ENCODE data around the gene ARAP2.

ARAP2 gene

GRCh38 chr4:36051634-36052033 is 192.7 kb downstream of the ARAP2 start:
- no peak for TF ChIP-seq CTCF (conservative IDR thresholded peaks at IDR 0.05; ENCODE audit: low read depth, low read length)
- Histone ChIP-seq H3K36me3 (ENCODE audit: insufficient read depth) (no peaks in the 10 kb centered on the region), H2AFZ (ENCODE audit: low read depth) (no peak overlapping the region), H3K79me2 (ENCODE audit: insufficient read depth, low read depth) (no peaks in the 10 kb centered on the region), H3K27me3 (ENCODE audit: insufficient read depth, low read depth) (no peaks in the 10 kb centered on the region), H4K20me1 (ENCODE audit: insufficient read depth) (no peaks in the 10 kb centered on the region), H3K4me3 (IDR thresholded peaks at IDR 0.05; ENCODE audit: insufficient read depth, low read depth, low read length) (no peak overlapping the region), H3K27ac (no peak overlapping the region), H3K4me1 (ENCODE audit: low read depth, poor library complexity, severe bottlenecking) (no peaks in the 10 kb centered on the region), H3K9ac (no peak overlapping the region), H3K4me2 (no peak overlapping the region)

GRCh38 chr4:36046026-36046425 is 198.3 kb downstream of the ARAP2 start:
- Histone ChIP-seq H2AFZ (ENCODE audit: low read depth) (no peak overlapping the region), H3K36me3 (ENCODE audit: insufficient read depth) (no peaks in the 10 kb centered on the region), H3K27ac (no peak overlapping the region), H3K79me2 (ENCODE audit: insufficient read depth, low read depth) (no peaks in the 10 kb centered on the region), H3K4me1 (ENCODE audit: low read depth, poor library complexity, severe bottlenecking) (no peaks in the 10 kb centered on the region), H3K4me3 (IDR thresholded peaks at IDR 0.05; ENCODE audit: insufficient read depth, low read depth, low read length) (no peak overlapping the region), H3K9ac (no peak overlapping the region), H3K27me3 (ENCODE audit: insufficient read depth, low read depth) (no peaks in the 10 kb centered on the region), H3K4me2 (no peak overlapping the region), H4K20me1 (ENCODE audit: insufficient read depth) (no peaks in the 10 kb centered on the region)
- no peak for TF ChIP-seq CTCF (conservative IDR thresholded peaks at IDR 0.05; ENCODE audit: low read depth, low read length)

- TF ChIP-seq CTCF (conservative IDR thresholded peaks at IDR 0.05; ENCODE audit: low read depth, low read length): no peak
- H3K27ac ChIP-seq: no peak overlapping the region
- no peaks in the 10 kb centered on the region for H3K27me3 ChIP-seq (ENCODE audit: insufficient read depth, low read depth)
- H3K79me2 ChIP-seq (ENCODE audit: insufficient read depth, low read depth): no peaks in the 10 kb centered on the region
- H3K4me1 ChIP-seq (ENCODE audit: low read depth, poor library complexity, severe bottlenecking): no peaks in the 10 kb centered on the region
- H3K9ac ChIP-seq: no peak overlapping the region
- no peak overlapping the region for H3K4me3 ChIP-seq (IDR thresholded peaks at IDR 0.05; ENCODE audit: insufficient read depth, low read depth, low read length)
- no peaks in the 10 kb centered on the region for H3K36me3 ChIP-seq (ENCODE audit: insufficient read depth)
- no peak overlapping the region for H2AFZ ChIP-seq (ENCODE audit: low read depth)
- no peak overlapping the region for H3K4me2 ChIP-seq
- H4K20me1 ChIP-seq (ENCODE audit: insufficient read depth): no peaks in the 10 kb centered on the region
These were observed 200.4 kb downstream of the ARAP2 start for GRCh38 chr4:36043901-36044300.

- no peaks in the 10 kb centered on the region for H3K27me3 ChIP-seq (ENCODE audit: insufficient read depth, low read depth)
- H4K20me1 ChIP-seq (ENCODE audit: insufficient read depth): no peaks in the 10 kb centered on the region
- H3K79me2 ChIP-seq (ENCODE audit: insufficient read depth, low read depth): no peaks in the 10 kb centered on the region
- no peak overlapping the region for H3K4me3 ChIP-seq (IDR thresholded peaks at IDR 0.05; ENCODE audit: insufficient read depth, low read depth, low read length)
- no peaks in the 10 kb centered on the region for H3K36me3 ChIP-seq (ENCODE audit: insufficient read depth)
- H3K27ac ChIP-seq: no peak overlapping the region
- TF ChIP-seq CTCF (conservative IDR thresholded peaks at IDR 0.05; ENCODE audit: low read depth, low read length): no peak
- no peak overlapping the region for H3K9ac ChIP-seq
- H3K4me2 ChIP-seq: no peak overlapping the region
- H3K4me1 ChIP-seq (ENCODE audit: low read depth, poor library complexity, severe bottlenecking): no peaks in the 10 kb centered on the region
- no peak overlapping the region for H2AFZ ChIP-seq (ENCODE audit: low read depth)
These were observed 201.1 kb downstream of the ARAP2 start for GRCh38 chr4:36043241-36043640.

Measured in KMS-11 (cell line).